OCI-LY3 (cell line): ENCODE measurements around the gene AGBL3.

ENCODE experiments used
- EZH2phosphoT487 ChIP-seq: fragments of 200-600 bp; shearing (Covaris generic); IDR thresholded peaks from 2 replicates; pipeline ENCODE4 v1.6.1; 2018; ENCODE audit warnings: antibody characterized with exemption, mixed run types, low read depth
- TF ChIP-seq, protein P1 (sequence below): fragments of 200-600, 300-600 bp; sonication (generic); IDR thresholded peaks from 2 replicates; pipeline ENCODE4 v1.5.1; 2014; ENCODE audit warnings: antibody characterized with exemption, low read length, low read depth

DNA sequence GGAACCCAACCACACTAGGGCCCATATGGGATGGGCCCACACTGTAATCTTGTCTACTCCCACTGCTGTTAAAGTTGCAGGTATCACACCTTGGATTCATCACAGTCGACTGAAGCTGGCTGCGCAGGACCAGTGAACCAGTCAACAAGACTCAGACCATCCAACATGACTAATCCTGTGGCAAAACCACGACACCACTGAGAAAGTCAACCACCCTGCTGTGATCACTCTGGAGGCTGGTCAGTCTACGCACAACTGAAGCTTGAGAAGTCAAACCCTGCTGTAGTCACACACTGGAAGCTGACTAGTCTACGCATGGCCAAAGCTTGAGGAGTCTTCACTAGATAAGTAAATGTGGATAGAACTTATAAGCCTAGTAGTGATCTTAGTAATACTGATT lies 193.8 kb downstream of the AGBL3 start:
- TF ChIP-seq, protein P1, sequence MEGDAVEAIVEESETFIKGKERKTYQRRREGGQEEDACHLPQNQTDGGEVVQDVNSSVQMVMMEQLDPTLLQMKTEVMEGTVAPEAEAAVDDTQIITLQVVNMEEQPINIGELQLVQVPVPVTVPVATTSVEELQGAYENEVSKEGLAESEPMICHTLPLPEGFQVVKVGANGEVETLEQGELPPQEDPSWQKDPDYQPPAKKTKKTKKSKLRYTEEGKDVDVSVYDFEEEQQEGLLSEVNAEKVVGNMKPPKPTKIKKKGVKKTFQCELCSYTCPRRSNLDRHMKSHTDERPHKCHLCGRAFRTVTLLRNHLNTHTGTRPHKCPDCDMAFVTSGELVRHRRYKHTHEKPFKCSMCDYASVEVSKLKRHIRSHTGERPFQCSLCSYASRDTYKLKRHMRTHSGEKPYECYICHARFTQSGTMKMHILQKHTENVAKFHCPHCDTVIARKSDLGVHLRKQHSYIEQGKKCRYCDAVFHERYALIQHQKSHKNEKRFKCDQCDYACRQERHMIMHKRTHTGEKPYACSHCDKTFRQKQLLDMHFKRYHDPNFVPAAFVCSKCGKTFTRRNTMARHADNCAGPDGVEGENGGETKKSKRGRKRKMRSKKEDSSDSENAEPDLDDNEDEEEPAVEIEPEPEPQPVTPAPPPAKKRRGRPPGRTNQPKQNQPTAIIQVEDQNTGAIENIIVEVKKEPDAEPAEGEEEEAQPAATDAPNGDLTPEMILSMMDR: no peak
- TF ChIP-seq EZH2phosphoT487: no peak
